DOHH2 (cell line): Measurements from ENCODE around the gene ZNF765.

Experiments used
- CTCF ChIP-seq: fragments of 200-600 bp; sonication (generic); IDR thresholded peaks from one replicate; pipeline ENCODE4 v1.5.1; 2014; ENCODE audit warnings: antibody characterized with exemption, mild to moderate bottlenecking, low read depth, low read length; ENCODE audit not compliant: poor library complexity, severe bottlenecking
- EZH2phosphoT487 ChIP-seq: fragments of 200-600 bp; sonication (generic); IDR thresholded peaks from 2 replicates; pipeline ENCODE4 v1.6.1; 2017; ENCODE audit warnings: borderline replicate concordance, mild to moderate bottlenecking, antibody characterized with exemption, low read length, moderate library complexity, mixed read lengths

GRCh38 chr19:53381376-53381775 is 13.6 kb upstream of the ZNF765 start:
- TF ChIP-seq CTCF (no peak), EZH2phosphoT487 (no peak)
